Measurements from ENCODE around the gene RGS10. TPM values are rescaled to one million over a fixed set of nuclear protein-coding genes. Genes with fewer than 3 reads are reported as not detected.

Gene RGS10
- total and polyA plus RNA-seq, 9 of the 15 experiments (the other 6 are each of a cell fraction or from before 2014, with no cell fraction given), result 31.9 to 123 (median 62.1) TPM

- no peak for TF ChIP-seq ZHX1 (conservative IDR thresholded peaks at IDR 0.05; ENCODE audit: low read length)
- TF ChIP-seq ZNF316 (IDR thresholded peaks at IDR 0.05), result no peak
- no peak for TF ChIP-seq LEF1 (IDR thresholded peaks at IDR 0.05)
- TF ChIP-seq ZNF24 (IDR thresholded peaks at IDR 0.05), result no peak
- TF ChIP-seq, protein P1, sequence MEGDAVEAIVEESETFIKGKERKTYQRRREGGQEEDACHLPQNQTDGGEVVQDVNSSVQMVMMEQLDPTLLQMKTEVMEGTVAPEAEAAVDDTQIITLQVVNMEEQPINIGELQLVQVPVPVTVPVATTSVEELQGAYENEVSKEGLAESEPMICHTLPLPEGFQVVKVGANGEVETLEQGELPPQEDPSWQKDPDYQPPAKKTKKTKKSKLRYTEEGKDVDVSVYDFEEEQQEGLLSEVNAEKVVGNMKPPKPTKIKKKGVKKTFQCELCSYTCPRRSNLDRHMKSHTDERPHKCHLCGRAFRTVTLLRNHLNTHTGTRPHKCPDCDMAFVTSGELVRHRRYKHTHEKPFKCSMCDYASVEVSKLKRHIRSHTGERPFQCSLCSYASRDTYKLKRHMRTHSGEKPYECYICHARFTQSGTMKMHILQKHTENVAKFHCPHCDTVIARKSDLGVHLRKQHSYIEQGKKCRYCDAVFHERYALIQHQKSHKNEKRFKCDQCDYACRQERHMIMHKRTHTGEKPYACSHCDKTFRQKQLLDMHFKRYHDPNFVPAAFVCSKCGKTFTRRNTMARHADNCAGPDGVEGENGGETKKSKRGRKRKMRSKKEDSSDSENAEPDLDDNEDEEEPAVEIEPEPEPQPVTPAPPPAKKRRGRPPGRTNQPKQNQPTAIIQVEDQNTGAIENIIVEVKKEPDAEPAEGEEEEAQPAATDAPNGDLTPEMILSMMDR (IDR thresholded peaks at IDR 0.05 in 2 of 3, conservative IDR thresholded peaks at IDR 0.05 in 1 of 3; ENCODE audit: insufficient read depth in 2 of 3, low read depth in 1 of 3, low read length in 3 of 3), result peak; percentile 56 to 67 (median 66)
- peak; percentile 21 to 58; a peak in 3 of 4 replicates for TF ChIP-seq RAD21 (CRISPR knock-in tag; conservative IDR thresholded peaks at IDR 0.05 in 1 of 2, IDR thresholded peaks at IDR 0.05 in 1 of 2)
- no peak for TF ChIP-seq HIVEP1 (CRISPR knock-in tag; IDR thresholded peaks at IDR 0.05)
- TF ChIP-seq FUS (optimal IDR thresholded peaks at IDR 0.05; ENCODE audit: low read depth, low read length), result peak; percentile 58
- TF ChIP-seq, protein P2, sequence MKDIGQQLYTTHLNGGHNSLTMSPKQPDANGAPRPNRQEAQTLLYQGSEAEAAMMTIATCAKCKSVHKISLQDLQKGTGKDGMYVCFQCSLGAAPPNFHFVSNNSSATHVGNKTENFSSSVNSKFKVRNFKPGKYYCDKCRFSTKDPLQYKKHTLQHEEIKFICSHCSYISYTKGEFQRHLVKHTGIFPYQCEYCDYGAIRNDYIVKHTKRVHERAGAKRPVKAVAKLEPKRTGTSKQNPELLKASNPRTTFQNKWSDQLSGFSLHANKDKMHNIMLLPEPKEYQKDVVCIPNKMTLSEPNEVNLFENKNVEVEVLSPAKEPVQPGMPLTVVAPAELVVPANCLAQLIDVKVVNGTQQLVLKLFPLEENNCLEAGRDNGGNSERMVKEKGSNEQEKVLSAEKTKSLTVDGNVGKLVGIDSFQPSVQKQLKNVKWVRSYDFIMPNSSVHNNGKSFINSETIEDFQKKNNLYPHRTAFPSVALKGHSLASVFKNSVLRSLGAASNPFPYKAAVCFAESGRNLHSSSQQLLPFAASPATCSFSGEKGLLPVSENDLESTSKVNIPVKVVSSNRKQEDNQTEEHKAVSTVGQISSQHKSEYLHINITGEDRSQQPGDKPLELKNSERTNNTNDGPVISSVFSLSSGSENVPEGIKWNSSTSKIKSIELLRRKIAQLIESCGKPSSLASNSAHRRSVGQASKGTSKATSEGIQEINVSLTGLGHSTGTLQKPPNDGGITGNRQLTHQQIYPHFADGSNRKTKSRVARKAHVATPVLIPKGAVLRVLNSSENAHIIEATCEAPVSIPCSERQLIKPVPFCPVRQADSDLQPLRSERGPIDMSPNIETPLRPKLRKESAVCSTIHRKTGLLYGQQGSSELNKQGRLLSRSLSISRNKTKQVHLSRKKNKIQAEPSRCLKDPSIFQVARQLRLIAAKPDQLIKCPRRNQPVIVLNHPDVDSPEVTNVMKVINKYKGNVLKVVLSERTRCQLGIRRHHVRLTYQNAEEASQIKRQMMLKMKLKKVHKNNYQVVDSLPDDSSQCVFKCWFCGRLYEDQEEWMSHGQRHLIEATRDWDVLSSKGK (CRISPR knock-in tag; IDR thresholded peaks at IDR 0.05), result no peak
- TF ChIP-seq, protein P3, sequence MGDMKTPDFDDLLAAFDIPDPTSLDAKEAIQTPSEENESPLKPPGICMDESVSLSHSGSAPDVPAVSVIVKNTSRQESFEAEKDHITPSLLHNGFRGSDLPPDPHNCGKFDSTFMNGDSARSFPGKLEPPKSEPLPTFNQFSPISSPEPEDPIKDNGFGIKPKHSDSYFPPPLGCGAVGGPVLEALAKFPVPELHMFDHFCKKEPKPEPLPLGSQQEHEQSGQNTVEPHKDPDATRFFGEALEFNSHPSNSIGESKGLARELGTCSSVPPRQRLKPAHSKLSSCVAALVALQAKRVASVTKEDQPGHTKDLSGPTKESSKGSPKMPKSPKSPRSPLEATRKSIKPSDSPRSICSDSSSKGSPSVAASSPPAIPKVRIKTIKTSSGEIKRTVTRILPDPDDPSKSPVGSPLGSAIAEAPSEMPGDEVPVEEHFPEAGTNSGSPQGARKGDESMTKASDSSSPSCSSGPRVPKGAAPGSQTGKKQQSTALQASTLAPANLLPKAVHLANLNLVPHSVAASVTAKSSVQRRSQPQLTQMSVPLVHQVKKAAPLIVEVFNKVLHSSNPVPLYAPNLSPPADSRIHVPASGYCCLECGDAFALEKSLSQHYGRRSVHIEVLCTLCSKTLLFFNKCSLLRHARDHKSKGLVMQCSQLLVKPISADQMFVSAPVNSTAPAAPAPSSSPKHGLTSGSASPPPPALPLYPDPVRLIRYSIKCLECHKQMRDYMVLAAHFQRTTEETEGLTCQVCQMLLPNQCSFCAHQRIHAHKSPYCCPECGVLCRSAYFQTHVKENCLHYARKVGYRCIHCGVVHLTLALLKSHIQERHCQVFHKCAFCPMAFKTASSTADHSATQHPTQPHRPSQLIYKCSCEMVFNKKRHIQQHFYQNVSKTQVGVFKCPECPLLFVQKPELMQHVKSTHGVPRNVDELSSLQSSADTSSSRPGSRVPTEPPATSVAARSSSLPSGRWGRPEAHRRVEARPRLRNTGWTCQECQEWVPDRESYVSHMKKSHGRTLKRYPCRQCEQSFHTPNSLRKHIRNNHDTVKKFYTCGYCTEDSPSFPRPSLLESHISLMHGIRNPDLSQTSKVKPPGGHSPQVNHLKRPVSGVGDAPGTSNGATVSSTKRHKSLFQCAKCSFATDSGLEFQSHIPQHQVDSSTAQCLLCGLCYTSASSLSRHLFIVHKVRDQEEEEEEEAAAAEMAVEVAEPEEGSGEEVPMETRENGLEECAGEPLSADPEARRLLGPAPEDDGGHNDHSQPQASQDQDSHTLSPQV (IDR thresholded peaks at IDR 0.05), result peak; percentile 77
- TF ChIP-seq, protein P4, sequence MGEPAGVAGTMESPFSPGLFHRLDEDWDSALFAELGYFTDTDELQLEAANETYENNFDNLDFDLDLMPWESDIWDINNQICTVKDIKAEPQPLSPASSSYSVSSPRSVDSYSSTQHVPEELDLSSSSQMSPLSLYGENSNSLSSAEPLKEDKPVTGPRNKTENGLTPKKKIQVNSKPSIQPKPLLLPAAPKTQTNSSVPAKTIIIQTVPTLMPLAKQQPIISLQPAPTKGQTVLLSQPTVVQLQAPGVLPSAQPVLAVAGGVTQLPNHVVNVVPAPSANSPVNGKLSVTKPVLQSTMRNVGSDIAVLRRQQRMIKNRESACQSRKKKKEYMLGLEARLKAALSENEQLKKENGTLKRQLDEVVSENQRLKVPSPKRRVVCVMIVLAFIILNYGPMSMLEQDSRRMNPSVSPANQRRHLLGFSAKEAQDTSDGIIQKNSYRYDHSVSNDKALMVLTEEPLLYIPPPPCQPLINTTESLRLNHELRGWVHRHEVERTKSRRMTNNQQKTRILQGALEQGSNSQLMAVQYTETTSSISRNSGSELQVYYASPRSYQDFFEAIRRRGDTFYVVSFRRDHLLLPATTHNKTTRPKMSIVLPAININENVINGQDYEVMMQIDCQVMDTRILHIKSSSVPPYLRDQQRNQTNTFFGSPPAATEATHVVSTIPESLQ (CRISPR knock-in tag; IDR thresholded peaks at IDR 0.05), result no peak
- no peak for TF ChIP-seq YBX1 (IDR thresholded peaks at IDR 0.05)
These were observed 682 bp upstream of the RGS10 start (continued) for GRCh38 chr10:119542988-119543813.
